PFSK-1 (cell line): ENCODE data around the gene STS.

Source experiments
- FOXP2 ChIP-seq: optimal IDR thresholded peaks from 2 replicates; pipeline ENCODE3; 2011; ENCODE audit warnings: borderline replicate concordance, control low read depth, inconsistent platforms; ENCODE audit not compliant: insufficient read depth; ENCODE audit errors: extremely low read length, extremely low read depth
- POLR2AphosphoS5 ChIP-seq: IDR thresholded peaks from 2 replicates; pipeline ENCODE4 v1.6.1; 2012; ENCODE audit warnings: low read depth, mild to moderate bottlenecking, control low read depth, low read length, moderate library complexity
- SIN3A ChIP-seq: IDR thresholded peaks from 2 replicates; pipeline ENCODE4 v1.6.1; 2012; ENCODE audit warnings: mild to moderate bottlenecking, low read length, moderate library complexity, borderline replicate concordance; ENCODE audit not compliant: insufficient read depth
- TAF1 ChIP-seq: IDR thresholded peaks from 2 replicates; pipeline ENCODE4 v1.6.1; 2012; ENCODE audit warnings: low read length, control low read depth, borderline replicate concordance; ENCODE audit not compliant: insufficient read depth
- TF ChIP-seq, protein P1 (sequence below), 2 experiments: IDR thresholded peaks; 2 replicates each; pipeline versions ENCODE4 v1.6.1 to v1.8.0; 2011 to 2012; ENCODE audit warnings: low read depth in 2 of 2, low read length in 2 of 2, control low read depth in 1 of 2, inconsistent platforms in 1 of 2, mild to moderate bottlenecking in 1 of 2, moderate library complexity in 1 of 2; ENCODE audit not compliant: insufficient read depth in 1 of 2

Gene STS

GRCh38 chrX:7132335-7133049 lies 15.0 kb upstream of the STS start:
- TF ChIP-seq SIN3A: no peak
- TF ChIP-seq, protein P1, sequence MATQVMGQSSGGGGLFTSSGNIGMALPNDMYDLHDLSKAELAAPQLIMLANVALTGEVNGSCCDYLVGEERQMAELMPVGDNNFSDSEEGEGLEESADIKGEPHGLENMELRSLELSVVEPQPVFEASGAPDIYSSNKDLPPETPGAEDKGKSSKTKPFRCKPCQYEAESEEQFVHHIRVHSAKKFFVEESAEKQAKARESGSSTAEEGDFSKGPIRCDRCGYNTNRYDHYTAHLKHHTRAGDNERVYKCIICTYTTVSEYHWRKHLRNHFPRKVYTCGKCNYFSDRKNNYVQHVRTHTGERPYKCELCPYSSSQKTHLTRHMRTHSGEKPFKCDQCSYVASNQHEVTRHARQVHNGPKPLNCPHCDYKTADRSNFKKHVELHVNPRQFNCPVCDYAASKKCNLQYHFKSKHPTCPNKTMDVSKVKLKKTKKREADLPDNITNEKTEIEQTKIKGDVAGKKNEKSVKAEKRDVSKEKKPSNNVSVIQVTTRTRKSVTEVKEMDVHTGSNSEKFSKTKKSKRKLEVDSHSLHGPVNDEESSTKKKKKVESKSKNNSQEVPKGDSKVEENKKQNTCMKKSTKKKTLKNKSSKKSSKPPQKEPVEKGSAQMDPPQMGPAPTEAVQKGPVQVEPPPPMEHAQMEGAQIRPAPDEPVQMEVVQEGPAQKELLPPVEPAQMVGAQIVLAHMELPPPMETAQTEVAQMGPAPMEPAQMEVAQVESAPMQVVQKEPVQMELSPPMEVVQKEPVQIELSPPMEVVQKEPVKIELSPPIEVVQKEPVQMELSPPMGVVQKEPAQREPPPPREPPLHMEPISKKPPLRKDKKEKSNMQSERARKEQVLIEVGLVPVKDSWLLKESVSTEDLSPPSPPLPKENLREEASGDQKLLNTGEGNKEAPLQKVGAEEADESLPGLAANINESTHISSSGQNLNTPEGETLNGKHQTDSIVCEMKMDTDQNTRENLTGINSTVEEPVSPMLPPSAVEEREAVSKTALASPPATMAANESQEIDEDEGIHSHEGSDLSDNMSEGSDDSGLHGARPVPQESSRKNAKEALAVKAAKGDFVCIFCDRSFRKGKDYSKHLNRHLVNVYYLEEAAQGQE (IDR thresholded peaks at IDR 0.05; ENCODE audit: insufficient read depth in 1 of 2, low read depth in 2 of 2, low read length in 2 of 2): no peak
- no peak for TF ChIP-seq FOXP2
- no peak for TF ChIP-seq POLR2AphosphoS5
- no peak for TF ChIP-seq TAF1

DNA sequence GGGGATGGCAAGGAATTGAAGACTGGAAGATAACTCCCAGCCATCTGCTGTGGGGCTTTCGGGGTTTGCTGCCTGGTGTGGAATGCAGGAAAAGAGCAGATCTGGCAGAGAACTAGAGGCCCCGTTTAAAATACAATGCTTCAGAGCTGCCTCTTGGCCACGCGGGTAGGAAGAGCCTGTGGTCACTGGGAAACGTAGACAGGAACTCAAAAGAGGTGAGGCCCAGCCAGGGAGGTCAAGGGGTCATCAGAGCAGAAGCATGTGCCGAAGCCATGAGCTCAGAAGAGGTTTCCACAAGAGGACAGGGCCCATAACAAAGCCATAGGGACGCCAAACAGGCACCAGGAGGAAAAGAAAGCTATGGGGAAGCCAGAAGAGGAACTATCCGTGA lies 14.5 kb upstream of the STS start:
- TF ChIP-seq TAF1 (no peak), SIN3A (no peak), POLR2AphosphoS5 (no peak), FOXP2 (no peak)
- TF ChIP-seq, protein P1 (IDR thresholded peaks at IDR 0.05; ENCODE audit: insufficient read depth in 1 of 2, low read depth in 2 of 2, low read length in 2 of 2): no peak

- TF ChIP-seq, protein P1 (IDR thresholded peaks at IDR 0.05; ENCODE audit: insufficient read depth in 1 of 2, low read depth in 2 of 2, low read length in 2 of 2): no peak
- TF ChIP-seq TAF1 (no peak), FOXP2 (no peak)
Observed at GRCh38 chrX:7134981-7135380, 12.5 kb upstream of the STS start.

DNA sequence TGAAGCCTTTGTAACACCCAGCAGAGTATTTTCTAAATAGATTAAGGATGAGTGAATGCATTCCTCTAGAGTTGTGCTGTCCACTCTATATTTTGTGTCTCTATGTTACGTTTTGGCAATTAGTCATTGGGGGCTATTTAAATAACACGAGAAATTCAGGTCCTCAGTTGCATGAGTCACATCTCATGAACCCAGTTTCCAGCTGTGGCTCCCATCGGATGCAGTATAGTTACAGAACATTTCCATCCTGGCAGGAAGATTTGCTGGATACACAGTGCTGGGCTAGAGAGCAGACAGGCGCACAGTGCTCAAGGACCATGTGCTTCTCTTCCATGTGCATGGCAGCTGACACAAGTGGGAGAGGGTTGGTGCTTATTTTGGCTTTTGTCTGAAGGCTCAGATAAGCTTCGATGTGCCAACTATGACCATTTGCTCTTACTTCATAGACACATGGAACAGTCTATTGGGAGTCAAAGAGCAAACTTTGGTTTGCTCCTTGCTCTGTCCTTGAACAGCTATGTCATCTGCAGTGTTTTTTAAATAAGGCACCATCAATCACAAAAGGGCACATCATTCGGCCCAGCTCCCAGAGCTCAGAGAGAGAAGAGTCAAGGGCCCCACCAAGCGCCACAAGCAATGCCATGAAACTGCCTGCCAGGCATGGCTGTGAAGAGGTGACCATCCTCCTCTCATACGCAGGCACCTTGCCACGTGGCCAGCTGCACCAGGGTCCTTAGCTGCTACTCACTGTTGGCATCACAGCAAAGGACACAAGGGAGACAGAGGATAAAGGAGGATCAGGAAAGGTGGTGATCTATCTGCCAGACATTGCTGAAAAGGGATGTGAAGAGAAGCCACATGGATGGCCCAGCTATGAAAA lies 8.1 kb upstream of the STS start:
- TF ChIP-seq POLR2AphosphoS5 (no peak), FOXP2 (no peak), TAF1 (no peak), SIN3A (no peak)
- TF ChIP-seq, protein P1 (IDR thresholded peaks at IDR 0.05; ENCODE audit: insufficient read depth in 1 of 2, low read depth in 2 of 2, low read length in 2 of 2): no peak
